Measurements from ENCODE around the gene CNN2. TPM values are rescaled to one million over a fixed set of nuclear protein-coding genes. Genes with fewer than 3 reads are reported as not detected.

CNN2 gene
- total and polyA plus RNA-seq, 8 donors, result 133 to 259 (median 180) TPM

GRCh38 chr19:988081-988480 is 38.3 kb upstream of the CNN2 start:
- peaks cover 0 to 60% of the 10 kb centered on the region in 2 donors for H3K36me3 ChIP-seq
- no peaks in the 10 kb centered on the region for H3K9me3 ChIP-seq
- no peaks in the 10 kb centered on the region for H3K27me3 ChIP-seq
- no peak for DNase-seq
- no peak overlapping the region for H3K4me3 ChIP-seq
- ATAC-seq, result no peak
- no peak overlapping the region for H3K27ac ChIP-seq
- TF ChIP-seq, protein P1, sequence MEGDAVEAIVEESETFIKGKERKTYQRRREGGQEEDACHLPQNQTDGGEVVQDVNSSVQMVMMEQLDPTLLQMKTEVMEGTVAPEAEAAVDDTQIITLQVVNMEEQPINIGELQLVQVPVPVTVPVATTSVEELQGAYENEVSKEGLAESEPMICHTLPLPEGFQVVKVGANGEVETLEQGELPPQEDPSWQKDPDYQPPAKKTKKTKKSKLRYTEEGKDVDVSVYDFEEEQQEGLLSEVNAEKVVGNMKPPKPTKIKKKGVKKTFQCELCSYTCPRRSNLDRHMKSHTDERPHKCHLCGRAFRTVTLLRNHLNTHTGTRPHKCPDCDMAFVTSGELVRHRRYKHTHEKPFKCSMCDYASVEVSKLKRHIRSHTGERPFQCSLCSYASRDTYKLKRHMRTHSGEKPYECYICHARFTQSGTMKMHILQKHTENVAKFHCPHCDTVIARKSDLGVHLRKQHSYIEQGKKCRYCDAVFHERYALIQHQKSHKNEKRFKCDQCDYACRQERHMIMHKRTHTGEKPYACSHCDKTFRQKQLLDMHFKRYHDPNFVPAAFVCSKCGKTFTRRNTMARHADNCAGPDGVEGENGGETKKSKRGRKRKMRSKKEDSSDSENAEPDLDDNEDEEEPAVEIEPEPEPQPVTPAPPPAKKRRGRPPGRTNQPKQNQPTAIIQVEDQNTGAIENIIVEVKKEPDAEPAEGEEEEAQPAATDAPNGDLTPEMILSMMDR (IDR thresholded peaks at IDR 0.05), result no peak
- peaks cover 4 to 24% of the 10 kb centered on the region in 2 donors for H3K4me1 ChIP-seq
- intact Hi-C loops (cut with DNase I), result loop anchor here in 1 of 2 donors (10.0 kb wide), 1 partner anchor 213 kb away; no protein-coding TSS in a partner anchor

DNA sequence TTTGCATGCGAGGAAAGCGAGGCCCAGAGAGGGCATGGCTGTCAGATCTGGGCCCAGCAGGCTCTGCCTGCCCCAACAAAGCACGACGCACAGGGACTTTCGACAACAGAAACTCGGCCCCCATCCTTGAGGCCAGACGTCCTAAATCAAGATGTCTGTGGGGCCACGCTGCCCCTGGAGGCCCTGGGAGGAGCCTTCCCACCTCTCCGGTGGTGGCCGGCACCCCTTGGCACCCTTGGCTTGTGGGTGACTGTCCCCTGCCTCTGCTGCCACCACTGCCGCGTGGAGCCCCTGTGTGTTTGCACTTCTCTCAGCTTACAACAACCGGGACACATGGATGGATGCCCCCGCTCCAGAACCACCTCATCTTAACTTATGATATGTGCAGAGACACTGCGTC is 37.9 kb upstream of the CNN2 start:
- no peaks in the 10 kb centered on the region for H3K9me3 ChIP-seq
- TF ChIP-seq, protein P1 (IDR thresholded peaks at IDR 0.05), result no peak
- no peak for DNase-seq
- no peaks in the 10 kb centered on the region for H3K27me3 ChIP-seq
- peaks cover 0 to 64% of the 10 kb centered on the region in 2 donors for H3K36me3 ChIP-seq
- ATAC-seq, result no peak
- H3K4me3 ChIP-seq, result no peak overlapping the region
- intact Hi-C loops (cut with DNase I), result loop anchor here in 1 of 2 donors (10.0 kb wide), 1 partner anchor 214 kb away; no protein-coding TSS in a partner anchor
- no peak overlapping the region for H3K27ac ChIP-seq
- peaks cover 3 to 20% of the 10 kb centered on the region in 2 donors for H3K4me1 ChIP-seq

- TF ChIP-seq, protein P1 (IDR thresholded peaks at IDR 0.05), result no peak
- peaks cover 0 to 14% of the 10 kb centered on the region in 2 donors for H3K4me1 ChIP-seq
- intact Hi-C loops (cut with DNase I), result loop anchor here in 1 of 2 donors (10.0 kb wide), 1 partner anchor 215 kb away; no protein-coding TSS in a partner anchor
- H3K36me3 ChIP-seq, result peaks cover 0 to 75% of the 10 kb centered on the region in 2 donors
- H3K9me3 ChIP-seq, result no peaks in the 10 kb centered on the region
- no peak overlapping the region for H3K4me3 ChIP-seq
- H3K27ac ChIP-seq, result no peak overlapping the region
- DNase-seq (peak in 1 of 4 donors; percentile 75), ATAC-seq (no peak)
- no peaks in the 10 kb centered on the region for H3K27me3 ChIP-seq
Measured at GRCh38 chr19:989381-990081, 36.9 kb upstream of the CNN2 start.

DNA sequence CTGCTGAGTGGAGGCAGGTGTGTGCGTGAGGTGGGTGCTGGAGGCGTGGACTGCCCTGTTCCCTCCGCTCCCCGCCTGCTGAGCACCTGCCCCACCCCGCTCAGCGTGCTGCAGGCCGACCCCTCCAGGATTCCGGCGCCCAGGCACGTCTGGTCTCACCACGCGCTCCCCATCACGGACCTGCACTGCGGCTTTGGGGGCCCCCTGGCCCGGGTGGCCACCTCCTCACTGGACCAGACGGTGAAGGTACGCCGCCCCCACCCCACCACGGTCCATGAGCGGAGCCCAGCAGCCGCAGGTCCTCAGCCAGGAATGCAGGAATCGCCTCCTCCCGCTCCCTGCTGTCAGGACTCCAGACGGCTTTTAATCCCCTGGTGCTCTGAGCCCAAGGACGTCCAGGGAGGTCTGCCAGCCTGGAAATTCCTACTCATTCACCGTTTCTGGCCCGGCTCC is 36.3 kb upstream of the CNN2 start:
- Histone ChIP-seq H3K36me3 (peaks cover 0 to 77% of the 10 kb centered on the region in 2 donors), H3K9me3 (no peaks in the 10 kb centered on the region), H3K27ac (no peak overlapping the region), H3K4me1 (peaks cover 0 to 8% of the 10 kb centered on the region in 2 donors), H3K4me3 (no peak overlapping the region), H3K27me3 (peaks cover 0 to 6% of the 10 kb centered on the region in 2 donors)
- TF ChIP-seq, protein P1 (IDR thresholded peaks at IDR 0.05), result no peak
- no peak for ATAC-seq
- DNase-seq, result peak in 1 of 4 donors; percentile 77
- intact Hi-C loops (cut with DNase I), result no loop called here

- Histone ChIP-seq H3K4me3 (no peak overlapping the region), H3K27ac (no peak overlapping the region), H3K9me3 (no peaks in the 10 kb centered on the region), H3K36me3 (peaks cover 0 to 76% of the 10 kb centered on the region in 2 donors), H3K27me3 (peaks cover 3 to 12% of the 10 kb centered on the region in 2 donors), H3K4me1 (peaks cover 0 to 3% of the 10 kb centered on the region in 2 donors)
- DNase-seq, result peak in 1 of 4 donors; percentile 75
- no peak for ATAC-seq
- TF ChIP-seq, protein P1 (IDR thresholded peaks at IDR 0.05), result no peak
- intact Hi-C loops (cut with DNase I), result no loop called here
Measured at GRCh38 chr19:990746-991145, 35.7 kb upstream of the CNN2 start.

All from left lung (tissue), 10 donors.